COLO668 (cell line): ENCODE results near the gene JMJD7.

ENCODE experiments used
- DNase-seq: peaks from one replicate; lab custom pipeline; 2025; ENCODE audit not compliant: unreplicated experiment; lab: John Stamatoyannopoulos, UW

Gene JMJD7

DNA sequence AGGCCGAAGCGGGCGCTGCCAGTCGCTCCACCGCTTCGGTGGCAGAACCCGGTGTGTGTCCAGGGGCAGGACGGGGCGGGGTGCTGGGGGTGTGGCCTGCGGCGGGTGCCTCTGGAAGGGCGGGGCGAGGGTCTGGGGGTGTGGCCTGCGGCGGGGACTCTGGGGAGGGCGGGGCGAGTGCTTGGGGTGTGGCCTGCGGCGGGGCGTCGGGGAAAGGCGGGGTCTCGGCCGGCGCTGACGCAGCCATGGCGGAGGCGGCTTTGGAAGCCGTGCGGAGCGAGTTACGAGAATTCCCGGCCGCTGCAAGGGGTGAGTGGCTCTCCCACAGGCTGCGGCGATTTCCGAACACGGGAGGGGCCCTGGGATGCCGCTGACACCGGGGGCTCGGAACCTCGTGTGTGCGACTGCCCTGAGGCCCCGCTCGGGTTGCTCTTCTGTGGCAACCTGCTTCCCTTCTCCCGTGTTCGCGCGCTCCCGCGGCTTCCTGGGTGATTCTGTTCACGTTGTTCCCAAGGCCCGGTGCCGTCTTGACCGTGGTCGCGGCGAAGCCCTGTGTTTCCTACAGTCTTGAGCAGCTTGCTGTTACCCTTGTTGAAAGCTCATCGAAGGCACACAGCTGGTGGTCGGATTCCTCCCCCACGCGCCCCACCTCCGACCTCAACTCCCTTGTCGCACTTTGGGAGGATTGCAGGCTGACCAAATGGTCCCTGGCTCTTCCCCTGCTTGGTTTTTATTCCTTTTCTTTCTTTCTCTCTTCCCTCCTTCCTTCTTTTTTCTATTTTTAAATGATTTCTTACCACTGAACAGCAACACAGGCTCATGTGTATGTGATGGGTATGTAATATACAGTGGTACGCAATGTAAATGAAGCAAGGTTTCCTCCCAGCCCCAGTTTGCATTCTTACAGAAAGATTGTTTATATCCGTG, at the start of gene JMJD7:
Gene JMJD7 (plus strand): TSS at position 213 of the 927 bp plus-strand sequence. CDS start 33 bp downstream, at position 246.
- peak; percentile 93 for DNase-seq

GRCh38 chr15:41778521-41778920, 49.4 kb upstream of the JMJD7 start:
- DNase-seq = no peak

- no peak for DNase-seq
Observed at GRCh38 chr15:41779662-41780157, 48.2 kb upstream of the JMJD7 start.

- no peak for DNase-seq
Observed at GRCh38 chr15:41780266-41780665, 47.6 kb upstream of the JMJD7 start.

- DNase-seq = no peak
Observed at GRCh38 chr15:41780727-41781126, 47.2 kb upstream of the JMJD7 start.

DNA sequence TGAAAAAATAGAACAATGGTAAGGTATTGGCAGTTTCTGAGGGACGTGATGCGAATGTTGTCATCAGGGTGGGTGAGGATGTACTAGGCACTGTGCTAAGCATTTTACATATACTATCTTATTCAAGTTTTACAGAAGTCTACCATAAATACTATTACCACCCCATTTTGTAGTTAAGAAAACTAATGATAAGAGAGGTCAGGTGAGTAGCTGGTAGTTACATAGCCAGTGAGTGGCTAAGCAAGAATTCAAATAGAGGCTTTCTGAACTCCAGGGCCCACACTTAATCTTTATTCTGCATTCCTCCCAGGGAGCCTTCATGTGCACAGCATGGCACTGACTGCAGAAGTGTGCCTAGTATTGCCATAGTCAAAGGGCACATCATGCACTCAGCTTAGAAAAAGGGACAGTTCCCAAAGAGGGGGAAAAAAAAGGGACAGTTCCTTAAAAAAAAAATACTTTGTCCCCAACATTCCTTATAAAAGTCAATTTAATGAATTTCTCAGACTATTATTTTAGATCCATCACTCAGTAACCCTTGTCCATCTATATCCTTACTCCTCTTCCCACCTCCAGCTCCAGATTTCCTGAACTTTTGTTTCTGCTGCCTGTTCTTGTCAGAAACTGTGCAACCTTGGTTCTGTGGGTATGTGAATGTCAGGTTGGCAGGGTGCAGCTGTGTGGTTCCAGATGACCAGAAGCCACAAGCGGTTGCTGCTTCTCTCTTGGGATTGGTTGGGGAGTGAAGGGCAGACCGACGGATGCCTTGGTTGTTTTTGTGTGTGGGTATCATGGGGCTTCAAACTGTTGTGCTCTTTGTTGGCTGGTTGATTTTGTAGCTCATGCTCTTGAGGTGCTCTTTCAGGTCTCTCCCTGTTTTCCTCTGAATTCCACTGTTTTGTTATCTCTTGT, 45.3 kb upstream of the JMJD7 start:
- DNase-seq = no peak

GRCh38 chr15:41783296-41783695, 44.6 kb upstream of the JMJD7 start:
- no peak for DNase-seq

GRCh38 chr15:41788262-41788661, 39.6 kb upstream of the JMJD7 start:
- DNase-seq = no peak

DNA sequence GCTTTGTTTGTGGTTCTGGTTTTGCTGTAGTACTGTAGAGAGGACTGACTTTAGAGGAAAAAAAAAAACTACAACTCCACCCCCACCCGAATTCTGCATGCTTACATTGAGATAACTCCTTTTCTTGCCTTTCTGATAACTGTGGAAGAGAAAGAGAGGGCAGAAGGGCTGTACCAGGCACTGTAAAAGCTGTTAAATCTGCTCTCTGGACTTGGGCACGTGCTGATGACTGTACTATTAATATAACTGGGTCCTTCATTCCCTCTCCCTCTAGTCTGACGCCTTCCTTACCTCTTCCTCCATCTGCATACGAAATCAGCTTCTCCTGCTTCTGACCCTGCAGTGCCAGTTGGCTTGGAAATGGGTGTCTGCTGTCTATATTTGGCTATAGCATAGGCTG, 38.7 kb upstream of the JMJD7 start:
- no peak for DNase-seq

- no peak for DNase-seq
Observed at GRCh38 chr15:41789662-41790061, 38.2 kb upstream of the JMJD7 start.

DNA sequence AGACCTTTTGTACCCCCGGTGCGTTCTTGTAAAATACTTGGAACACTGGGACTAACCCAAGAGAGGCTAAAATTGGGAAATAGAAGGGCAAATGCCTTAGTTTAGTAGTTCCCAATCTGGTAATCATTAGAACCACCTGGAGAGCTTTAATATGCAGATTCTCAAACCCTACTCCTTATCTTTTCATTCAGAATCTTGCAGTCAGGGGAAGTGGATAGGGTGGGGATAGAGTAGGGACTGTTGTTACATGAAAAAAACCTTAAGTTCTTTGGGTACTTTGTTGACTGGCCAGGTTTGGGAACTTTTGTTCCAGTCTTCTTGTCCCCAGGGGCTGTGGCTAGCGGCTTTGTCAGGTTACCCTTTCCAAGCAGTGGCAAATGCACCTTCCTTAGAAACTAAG, 37.7 kb upstream of the JMJD7 start:
- DNase-seq = no peak

GRCh38 chr15:41790756-41791546, 36.9 kb upstream of the JMJD7 start:
- DNase-seq = no peak

DNA sequence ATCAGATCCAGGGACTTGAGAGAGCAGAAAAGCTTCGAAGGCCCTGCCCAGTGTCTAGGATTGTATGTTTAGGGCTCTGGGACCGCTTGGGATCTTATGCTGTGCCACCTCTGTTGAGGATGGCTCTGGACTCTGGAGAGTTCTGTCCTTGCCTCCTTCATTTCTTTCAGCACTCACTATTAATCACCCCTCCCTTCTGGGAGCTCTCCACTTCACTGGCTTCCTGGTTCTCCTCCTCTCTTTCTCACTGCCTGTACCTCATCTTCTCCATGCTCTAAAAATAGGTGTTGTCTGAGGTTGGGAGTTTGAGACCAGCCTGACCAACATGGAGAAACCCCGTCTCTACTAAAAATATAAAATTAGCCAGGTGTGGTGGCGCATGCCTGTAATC, 36.4 kb upstream of the JMJD7 start:
- DNase-seq = no peak

GRCh38 chr15:41792000-41792637, 35.8 kb upstream of the JMJD7 start:
- no peak for DNase-seq

GRCh38 chr15:41794081-41794480, 33.8 kb upstream of the JMJD7 start:
- DNase-seq = no peak

DNA sequence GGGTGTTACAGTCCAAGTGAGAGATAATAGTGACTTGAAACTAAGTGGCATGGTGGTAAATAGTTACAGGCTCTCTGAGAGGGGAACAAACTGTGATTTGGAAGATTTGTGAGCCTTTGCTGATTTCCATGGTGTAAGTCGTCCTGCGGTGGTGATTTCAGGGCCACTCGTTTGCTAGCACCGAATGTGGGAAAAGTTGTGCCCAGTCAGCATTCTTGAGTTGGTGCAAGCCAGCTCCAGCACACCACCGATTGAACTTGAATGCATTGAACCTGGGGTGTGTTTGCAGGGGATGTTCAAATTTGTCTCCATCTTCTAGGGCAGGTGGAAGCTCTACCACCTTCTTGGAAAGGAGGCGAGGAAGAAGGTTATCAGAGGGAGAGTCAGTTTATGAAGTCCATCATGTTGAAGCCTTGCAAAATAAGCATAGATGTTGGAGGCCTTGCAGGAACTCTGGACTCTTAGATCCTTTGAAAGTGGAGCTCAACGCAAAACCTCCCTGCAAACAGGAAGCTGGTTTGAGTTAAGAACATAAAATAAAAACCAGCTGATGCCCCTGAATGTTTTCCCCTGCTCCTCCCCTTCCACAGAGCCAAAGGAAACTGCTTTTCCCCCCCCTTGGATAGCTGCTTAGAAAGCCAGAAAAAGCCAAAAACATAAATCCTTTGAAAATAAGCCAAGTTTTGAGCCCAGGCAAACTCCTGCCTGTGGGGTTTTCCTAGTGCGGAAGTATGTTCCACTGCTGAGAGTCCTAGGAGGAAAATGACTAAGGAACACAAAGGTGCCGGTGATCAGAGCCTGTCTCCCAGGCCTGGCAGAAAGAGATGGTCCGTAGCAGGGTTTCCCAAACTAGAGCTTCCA, 31.7 kb upstream of the JMJD7 start:
- DNase-seq = no peak

GRCh38 chr15:41797201-41797944, 30.5 kb upstream of the JMJD7 start:
- no peak for DNase-seq

- DNase-seq = no peak
Observed at GRCh38 chr15:41798607-41799487, 29.0 kb upstream of the JMJD7 start.
